ENCODE measurements around the gene UACA. TPM values are rescaled to one million over a fixed set of nuclear protein-coding genes. Genes with fewer than 3 reads are reported as not detected.
A peak's percentile ranks its signal among the peaks of the same experiment; 100 is the strongest.

Gene UACA
- total RNA-seq, 4 donors from 2014 or later: 101 to 192 (median 127) TPM

GRCh38 chr15:70627322-70627721 is 136.0 kb downstream of the UACA start:
- TF ChIP-seq POLR2A (IDR thresholded peaks at IDR 0.05) (no peak), CTCF (IDR thresholded peaks at IDR 0.05 in 4 of 5, conservative IDR thresholded peaks at IDR 0.05 in 1 of 5) (no peak)
- intact Hi-C loops (cut with DNase I; ENCODE audit: low total_unique reads): no loop called here

GRCh38 chr15:70625438-70625837 is 137.9 kb downstream of the UACA start:
- in situ Hi-C loops (cut with MboI; ENCODE audit: low sequenced_read_pairs in 4 of 4): no loop called here

More at GRCh38 chr15:70627322-70627721, 136.0 kb downstream of the UACA start:
- Histone ChIP-seq H3K4me1 (no peaks in the 10 kb centered on the region), H3K9me3 (peaks cover 0 to 11% (median 0%) of the 10 kb centered on the region in 3 donors), H3K36me3 (no peaks in the 10 kb centered on the region), H3K27me3 (no peaks in the 10 kb centered on the region), H3K4me3 (no peak overlapping the region), H3K27ac (no peak overlapping the region)
- DNase-seq: no peak
- ATAC-seq: no peak
- in situ Hi-C loops (cut with MboI; ENCODE audit: low sequenced_read_pairs in 4 of 4): no loop called here

GRCh38 chr15:70625011-70625410 is 138.3 kb downstream of the UACA start:
- Histone ChIP-seq H3K36me3 (no peaks in the 10 kb centered on the region), H3K4me1 (no peaks in the 10 kb centered on the region), H3K4me3 (no peak overlapping the region), H3K9me3 (peaks cover 0 to 11% (median 0%) of the 10 kb centered on the region in 3 donors), H3K27ac (no peak overlapping the region), H3K27me3 (no peaks in the 10 kb centered on the region)
- intact Hi-C loops (cut with DNase I; ENCODE audit: low total_unique reads) (no loop called here), in situ Hi-C loops (cut with MboI; ENCODE audit: low sequenced_read_pairs in 4 of 4) (no loop called here)
- no peak for TF ChIP-seq CTCF (IDR thresholded peaks at IDR 0.05 in 4 of 5, conservative IDR thresholded peaks at IDR 0.05 in 1 of 5)
- no peak for TF ChIP-seq POLR2A (IDR thresholded peaks at IDR 0.05)
- DNase-seq (no peak), ATAC-seq (no peak)

More at GRCh38 chr15:70625438-70625837, 137.9 kb downstream of the UACA start:
- H3K9me3 ChIP-seq: peaks cover 0 to 11% (median 0%) of the 10 kb centered on the region in 3 donors
- H3K27me3 ChIP-seq: no peaks in the 10 kb centered on the region
- H3K4me1 ChIP-seq: no peaks in the 10 kb centered on the region
- H3K27ac ChIP-seq: no peak overlapping the region
- H3K4me3 ChIP-seq: no peak overlapping the region
- no peak for TF ChIP-seq POLR2A (IDR thresholded peaks at IDR 0.05)
- no peak for TF ChIP-seq CTCF (IDR thresholded peaks at IDR 0.05 in 4 of 5, conservative IDR thresholded peaks at IDR 0.05 in 1 of 5)
- H3K36me3 ChIP-seq: no peaks in the 10 kb centered on the region
- intact Hi-C loops (cut with DNase I; ENCODE audit: low total_unique reads): no loop called here
- DNase-seq: no peak
- no peak for ATAC-seq

GRCh38 chr15:70618929-70619328 is 144.4 kb downstream of the UACA start:
- in situ Hi-C loops (cut with MboI; ENCODE audit: low sequenced_read_pairs in 4 of 4) (no loop called here), intact Hi-C loops (cut with DNase I; ENCODE audit: low total_unique reads) (no loop called here)
- TF ChIP-seq CTCF (IDR thresholded peaks at IDR 0.05 in 4 of 5, conservative IDR thresholded peaks at IDR 0.05 in 1 of 5) (no peak), POLR2A (IDR thresholded peaks at IDR 0.05) (no peak)
- ATAC-seq: no peak
- no peaks in the 10 kb centered on the region for H3K36me3 ChIP-seq
- no peaks in the 10 kb centered on the region for H3K4me1 ChIP-seq
- DNase-seq: no peak
- H3K27me3 ChIP-seq: no peaks in the 10 kb centered on the region
- no peak overlapping the region for H3K27ac ChIP-seq
- H3K4me3 ChIP-seq: no peak overlapping the region
- H3K9me3 ChIP-seq: peaks cover 0 to 11% (median 0%) of the 10 kb centered on the region in 3 donors

- no peaks in the 10 kb centered on the region for H3K27me3 ChIP-seq
- H3K4me1 ChIP-seq: no peaks in the 10 kb centered on the region
- ATAC-seq (peak in 1 of 2 donors; percentile 42), DNase-seq (no peak)
- in situ Hi-C loops (cut with MboI; ENCODE audit: low sequenced_read_pairs in 4 of 4) (no loop called here), intact Hi-C loops (cut with DNase I; ENCODE audit: low total_unique reads) (no loop called here)
- H3K4me3 ChIP-seq: no peak overlapping the region
- H3K27ac ChIP-seq: no peak overlapping the region
- no peaks in the 10 kb centered on the region for H3K36me3 ChIP-seq
- TF ChIP-seq POLR2A (IDR thresholded peaks at IDR 0.05): no peak
- no peak for TF ChIP-seq CTCF (IDR thresholded peaks at IDR 0.05 in 4 of 5, conservative IDR thresholded peaks at IDR 0.05 in 1 of 5)
- H3K9me3 ChIP-seq: peaks cover 0 to 6% (median 0%) of the 10 kb centered on the region in 3 donors
Observed at GRCh38 chr15:70617911-70618287, 145.5 kb downstream of the UACA start.
